DOHH2 (cell line): Measurements from ENCODE around the gene UTP18.
"Not testable (repeated sequence)": the region's sequence is repeated elsewhere in the genome, so short reads cannot be mapped to it uniquely, and the experiment has no call there.

ENCODE experiments used
- H3F3A ChIP-seq: fragments of 200-600 bp; sonication (generic), shearing (Covaris generic); 2 replicates; pipeline ENCODE4 v1.6.0; 2016; ENCODE audit warnings: antibody characterized with exemption, mild to moderate bottlenecking; ENCODE audit not compliant: control insufficient read depth, insufficient read depth
- H3K27ac ChIP-seq: fragments of 200-600 bp; sonication (generic); 2 replicates; pipeline ENCODE4 v1.5.1; 2014; ENCODE audit warnings: low read depth, mild to moderate bottlenecking, low read length, moderate library complexity
- H3K27me3 ChIP-seq: fragments of 200-600 bp; sonication (generic); 2 replicates; pipeline ENCODE4 v1.6.1; 2014; ENCODE audit warnings: mild to moderate bottlenecking, low read length, mixed read lengths; ENCODE audit not compliant: control insufficient read depth
- H3K36me3 ChIP-seq: fragments of 200-600 bp; sonication (generic); 2 replicates; pipeline ENCODE4 v1.6.1; 2014; ENCODE audit warnings: mild to moderate bottlenecking, low read length, moderate library complexity, mixed read lengths; ENCODE audit not compliant: control insufficient read depth
- H3K4me1 ChIP-seq: fragments of 200-600 bp; sonication (generic); 2 replicates; pipeline ENCODE4 v1.6.1; 2014; ENCODE audit warnings: mild to moderate bottlenecking, low read length, mixed read lengths; ENCODE audit not compliant: control insufficient read depth
- H3K4me2 ChIP-seq: fragments of 200-600 bp; sonication (generic); 2 replicates; pipeline ENCODE4 v1.6.0; 2014; ENCODE audit warnings: mild to moderate bottlenecking, low read length, moderate library complexity
- H3K4me3 ChIP-seq: fragments of 200-600 bp; sonication (generic); 2 replicates; pipeline ENCODE4 v1.5.1; 2014; ENCODE audit warnings: mild to moderate bottlenecking, low read length, mixed read lengths
- H3K79me2 ChIP-seq: fragments of 200-600 bp; sonication (generic); 2 replicates; pipeline ENCODE4 v1.6.1; 2014; ENCODE audit warnings: mild to moderate bottlenecking, low read length, mixed read lengths; ENCODE audit not compliant: control insufficient read depth
- H3K9me2 ChIP-seq: fragments of 200-600 bp; sonication (generic); replicated peaks from 2 replicates; pipeline ENCODE4 v1.6.1; 2014; ENCODE audit warnings: mild to moderate bottlenecking, low read length, mixed read lengths; ENCODE audit not compliant: control insufficient read depth
- H3K9me3 ChIP-seq: fragments of 200-600 bp; sonication (generic); 2 replicates; pipeline ENCODE4 v1.6.1; 2014; ENCODE audit warnings: antibody characterized with exemption, low read length, mixed read lengths; ENCODE audit not compliant: control insufficient read depth, insufficient read depth
- H4K20me1 ChIP-seq: fragments of 200-600 bp; sonication (generic); 2 replicates; pipeline ENCODE4 v1.6.0; 2014; ENCODE audit warnings: low read depth, mild to moderate bottlenecking, antibody characterized with exemption, low read length, moderate library complexity; ENCODE audit not compliant: control insufficient read depth, insufficient read depth
- EZH2phosphoT487 ChIP-seq: fragments of 200-600 bp; sonication (generic); IDR thresholded peaks from 2 replicates; pipeline ENCODE4 v1.6.1; 2017; ENCODE audit warnings: borderline replicate concordance, mild to moderate bottlenecking, antibody characterized with exemption, low read length, moderate library complexity, mixed read lengths
- TF ChIP-seq, protein P1 (sequence below): fragments of 200-600 bp; sonication (generic); IDR thresholded peaks from one replicate; pipeline ENCODE4 v1.5.1; 2014; ENCODE audit warnings: antibody characterized with exemption, mild to moderate bottlenecking, low read depth, low read length; ENCODE audit not compliant: poor library complexity, severe bottlenecking

The UTP18 gene

DNA sequence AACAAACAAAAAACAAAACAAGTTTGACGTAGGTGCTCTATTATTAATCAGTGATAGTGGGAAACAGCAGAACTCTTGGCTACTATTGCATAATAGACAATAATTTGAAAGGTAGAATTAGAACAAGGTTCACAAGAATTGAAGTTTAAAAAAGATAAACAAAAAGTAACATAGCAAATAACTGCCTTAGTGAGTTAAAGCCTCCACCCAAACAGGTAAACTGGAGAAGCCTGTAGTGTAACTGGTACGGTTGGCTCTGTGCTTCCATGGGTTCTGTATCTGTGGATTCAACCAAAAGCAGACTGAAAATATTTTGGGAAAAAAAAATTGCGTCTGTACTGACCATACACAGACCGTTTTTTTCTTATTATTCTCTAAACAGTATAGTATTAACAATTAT is 39.0 kb upstream of the UTP18 start:
- no peaks in the 10 kb centered on the region for H3K9me2 ChIP-seq
- H3K4me3 ChIP-seq = no peak overlapping the region
- H3K27ac ChIP-seq = no peak overlapping the region
- no peaks in the 10 kb centered on the region for H3K9me3 ChIP-seq
- peaks cover 5% of the 10 kb centered on the region; the same call in 1 of the 2 replicates for H4K20me1 ChIP-seq
- H3K4me2 ChIP-seq = no peak overlapping the region
- peaks cover 12% of the 10 kb centered on the region for H3K4me1 ChIP-seq
- peaks cover 4% of the 10 kb centered on the region for H3K79me2 ChIP-seq
- H3F3A ChIP-seq = no peaks in the 10 kb centered on the region
- peaks cover 71% of the 10 kb centered on the region for H3K36me3 ChIP-seq
- no peak for TF ChIP-seq EZH2phosphoT487
- TF ChIP-seq, protein P1, sequence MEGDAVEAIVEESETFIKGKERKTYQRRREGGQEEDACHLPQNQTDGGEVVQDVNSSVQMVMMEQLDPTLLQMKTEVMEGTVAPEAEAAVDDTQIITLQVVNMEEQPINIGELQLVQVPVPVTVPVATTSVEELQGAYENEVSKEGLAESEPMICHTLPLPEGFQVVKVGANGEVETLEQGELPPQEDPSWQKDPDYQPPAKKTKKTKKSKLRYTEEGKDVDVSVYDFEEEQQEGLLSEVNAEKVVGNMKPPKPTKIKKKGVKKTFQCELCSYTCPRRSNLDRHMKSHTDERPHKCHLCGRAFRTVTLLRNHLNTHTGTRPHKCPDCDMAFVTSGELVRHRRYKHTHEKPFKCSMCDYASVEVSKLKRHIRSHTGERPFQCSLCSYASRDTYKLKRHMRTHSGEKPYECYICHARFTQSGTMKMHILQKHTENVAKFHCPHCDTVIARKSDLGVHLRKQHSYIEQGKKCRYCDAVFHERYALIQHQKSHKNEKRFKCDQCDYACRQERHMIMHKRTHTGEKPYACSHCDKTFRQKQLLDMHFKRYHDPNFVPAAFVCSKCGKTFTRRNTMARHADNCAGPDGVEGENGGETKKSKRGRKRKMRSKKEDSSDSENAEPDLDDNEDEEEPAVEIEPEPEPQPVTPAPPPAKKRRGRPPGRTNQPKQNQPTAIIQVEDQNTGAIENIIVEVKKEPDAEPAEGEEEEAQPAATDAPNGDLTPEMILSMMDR = no peak
- no peaks in the 10 kb centered on the region for H3K27me3 ChIP-seq

DNA sequence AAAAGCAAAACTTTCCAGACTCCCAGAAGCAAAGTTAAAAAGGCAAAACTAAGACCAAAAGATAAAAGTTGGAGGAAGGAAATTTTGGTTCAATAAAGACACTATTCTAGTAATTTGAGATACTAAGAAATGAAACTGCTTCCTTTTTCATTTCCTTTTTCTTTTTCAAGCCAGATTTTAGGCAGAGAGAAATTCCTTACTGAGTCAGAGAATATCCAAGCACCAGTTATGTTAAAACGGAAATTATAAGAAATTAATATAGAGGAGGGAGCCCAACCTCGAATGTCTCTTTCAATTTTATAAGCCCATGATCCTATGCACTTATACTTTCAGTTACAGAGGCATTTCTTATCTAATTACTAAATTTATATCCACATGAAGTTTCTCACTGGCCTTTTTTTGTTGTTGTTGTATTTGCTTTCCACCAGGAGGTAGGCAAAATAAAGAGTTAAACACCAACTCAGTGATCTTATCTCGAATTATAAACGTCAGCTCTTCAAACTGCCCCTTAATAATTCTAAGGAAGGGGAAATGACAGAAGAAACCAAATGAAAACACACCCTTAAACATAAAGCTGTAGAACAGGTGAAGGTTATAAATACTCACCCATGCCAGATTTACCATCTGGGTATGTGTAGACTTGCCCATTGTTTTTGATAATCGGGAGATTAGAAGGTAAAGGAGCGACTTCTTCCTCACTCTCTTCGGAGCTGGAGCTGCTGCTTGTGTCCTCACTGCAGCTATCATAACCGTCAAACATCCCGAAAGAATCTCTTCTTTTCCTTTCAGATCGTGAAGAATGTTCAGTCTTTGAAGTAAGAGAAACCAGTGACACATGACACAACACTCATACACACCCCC is 35.7 kb upstream of the UTP18 start:
- no peak overlapping the region for H3K4me3 ChIP-seq
- H3K27ac ChIP-seq = no peak overlapping the region
- no peaks in the 10 kb centered on the region for H3K27me3 ChIP-seq
- H3F3A ChIP-seq = no peaks in the 10 kb centered on the region
- no peak for TF ChIP-seq EZH2phosphoT487
- TF ChIP-seq, protein P1 = no peak
- peaks cover 5% of the 10 kb centered on the region; the same call in 1 of the 2 replicates for H4K20me1 ChIP-seq
- H3K9me3 ChIP-seq = no peaks in the 10 kb centered on the region
- H3K36me3 ChIP-seq = peaks cover 44% of the 10 kb centered on the region
- H3K4me1 ChIP-seq = peaks cover 18% of the 10 kb centered on the region
- H3K79me2 ChIP-seq = peaks cover 26% of the 10 kb centered on the region
- no peaks in the 10 kb centered on the region for H3K9me2 ChIP-seq
- no peak overlapping the region for H3K4me2 ChIP-seq

DNA sequence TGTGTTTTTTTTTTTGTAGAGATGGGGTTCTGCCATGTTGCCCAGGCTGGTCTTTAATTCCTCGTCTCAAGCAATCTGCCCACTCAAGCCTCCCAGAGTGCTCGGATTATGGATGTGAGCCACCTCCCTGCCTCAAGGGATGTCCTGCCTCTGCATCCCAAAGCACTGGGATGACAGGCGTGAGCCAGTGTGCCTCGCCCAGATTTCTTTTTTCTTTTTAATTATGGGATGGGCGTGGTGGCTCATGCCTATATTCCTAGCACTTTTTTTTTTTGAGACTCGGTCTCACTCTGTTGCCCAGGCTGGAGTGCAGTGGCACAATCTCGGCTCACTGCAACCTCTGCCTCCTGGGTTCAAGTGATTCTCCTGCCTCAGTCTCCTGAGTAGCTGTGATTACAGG is 34.8 kb upstream of the UTP18 start:
- not testable (repeated sequence) for H3K9me2 ChIP-seq, H3K9me3 ChIP-seq, H3K27ac ChIP-seq, H3K4me3 ChIP-seq, H3K27me3 ChIP-seq, H3K4me2 ChIP-seq, H3F3A ChIP-seq, H4K20me1 ChIP-seq
- Histone ChIP-seq H3K4me1 (peaks cover 27% of the 10 kb centered on the region), H3K36me3 (peaks cover 36% of the 10 kb centered on the region), H3K79me2 (peaks cover 35% of the 10 kb centered on the region)

DNA sequence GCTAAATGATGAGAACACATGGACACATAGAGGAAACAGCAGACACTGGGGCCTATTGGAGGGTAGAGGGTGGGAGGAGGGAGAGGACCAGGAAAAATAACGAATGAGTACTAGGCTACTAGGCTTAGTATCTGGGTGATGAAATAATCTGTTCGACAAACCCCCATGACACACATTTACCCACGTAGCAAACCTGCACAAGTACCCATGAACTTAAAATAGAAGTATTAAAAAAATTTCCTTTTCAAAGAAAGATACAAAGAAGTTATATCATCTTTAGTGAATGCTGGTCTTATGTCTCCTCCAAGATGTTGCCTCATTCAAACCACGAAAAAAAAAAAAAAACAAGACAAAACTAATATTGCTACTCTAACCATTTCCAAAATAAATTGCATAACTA is 32.2 kb upstream of the UTP18 start:
- H3K79me2 ChIP-seq = peaks cover 55% of the 10 kb centered on the region
- H3K27ac ChIP-seq = no peak overlapping the region
- peaks cover 28% of the 10 kb centered on the region for H3K4me1 ChIP-seq
- TF ChIP-seq, protein P1 = no peak
- no peak for TF ChIP-seq EZH2phosphoT487
- peaks cover 5% of the 10 kb centered on the region; the same call in 1 of the 2 replicates for H4K20me1 ChIP-seq
- H3F3A ChIP-seq = no peaks in the 10 kb centered on the region
- H3K27me3 ChIP-seq = no peaks in the 10 kb centered on the region
- no peaks in the 10 kb centered on the region for H3K9me3 ChIP-seq
- H3K36me3 ChIP-seq = peaks cover 20% of the 10 kb centered on the region
- H3K9me2 ChIP-seq = no peaks in the 10 kb centered on the region
- H3K4me2 ChIP-seq = no peak overlapping the region
- H3K4me3 ChIP-seq = no peak overlapping the region
